ENCODE data around the gene MTIF2.
"Not testable (repeated sequence)": the region's sequence is repeated elsewhere in the genome, so short reads cannot be mapped to it uniquely, and the experiment has no call there.

Gene MTIF2

GRCh38 chr2:55268907-55269644 is at the start of gene MTIF2:
MTIF2 (minus strand) TSS chr2:55269231; CDS start chr2:55263858, 5,373 bp downstream.
- H3K4me3 ChIP-seq (ENCODE audit: low read depth in 1 of 2, low read length in 2 of 2) = peak within 1 kb of the TSS; percentile 81 to 89
- peaks cover under 1 to 14% of the 10 kb centered on the region in 2 donors for H3K36me3 ChIP-seq (ENCODE audit: control insufficient read depth in 1 of 2, insufficient read depth in 2 of 2, low read length in 2 of 2)
- no peaks in the 10 kb centered on the region for H3K9me3 ChIP-seq (ENCODE audit: control insufficient read depth in 1 of 2, low read length in 2 of 2)

GRCh38 chr2:55314985-55315384 is 46.0 kb upstream of the MTIF2 start:
- Histone ChIP-seq H3K27me3 (ENCODE audit: low read depth, low read length) (no peaks in the 10 kb centered on the region), H3K4me3 (ENCODE audit: low read depth in 1 of 2, low read length in 2 of 2) (no peak overlapping the region), H3K4me1 (ENCODE audit: control insufficient read depth in 1 of 2, insufficient read depth in 2 of 2, low read length in 2 of 2) (no peaks in the 10 kb centered on the region), H3K9me3 (ENCODE audit: control insufficient read depth in 1 of 2, low read length in 2 of 2) (no peaks in the 10 kb centered on the region), H3K36me3 (ENCODE audit: control insufficient read depth in 1 of 2, insufficient read depth in 2 of 2, low read length in 2 of 2) (peaks cover 14 to 35% of the 10 kb centered on the region in 2 donors), H3K27ac (ENCODE audit: low read length) (no peak overlapping the region)

More at GRCh38 chr2:55268907-55269644, at the start of gene MTIF2:
- Histone ChIP-seq H3K4me1 (ENCODE audit: control insufficient read depth in 1 of 2, insufficient read depth in 2 of 2, low read length in 2 of 2) (peaks cover 5 to 10% of the 10 kb centered on the region in 2 donors), H3K27me3 (ENCODE audit: low read depth, low read length) (no peaks in the 10 kb centered on the region), H3K27ac (ENCODE audit: low read length) (peak within 1 kb of the TSS; percentile 95)

GRCh38 chr2:55311444-55311870 is 42.4 kb upstream of the MTIF2 start:
- Histone ChIP-seq H3K4me1 (ENCODE audit: control insufficient read depth in 1 of 2, insufficient read depth in 2 of 2, low read length in 2 of 2) (no peaks in the 10 kb centered on the region), H3K27ac (ENCODE audit: low read length) (no peak overlapping the region), H3K36me3 (ENCODE audit: control insufficient read depth in 1 of 2, insufficient read depth in 2 of 2, low read length in 2 of 2) (peaks cover 10 to 39% of the 10 kb centered on the region in 2 donors), H3K4me3 (ENCODE audit: low read depth in 1 of 2, low read length in 2 of 2) (no peak overlapping the region), H3K27me3 (ENCODE audit: low read depth, low read length) (no peaks in the 10 kb centered on the region), H3K9me3 (ENCODE audit: control insufficient read depth in 1 of 2, low read length in 2 of 2) (no peaks in the 10 kb centered on the region)

GRCh38 chr2:55309446-55309845 is 40.4 kb upstream of the MTIF2 start:
- Histone ChIP-seq H3K36me3 (ENCODE audit: control insufficient read depth in 1 of 2, insufficient read depth in 2 of 2, low read length in 2 of 2) (peaks cover 0 to 32% of the 10 kb centered on the region in 2 donors), H3K27ac (ENCODE audit: low read length) (no peak overlapping the region), H3K4me1 (ENCODE audit: control insufficient read depth in 1 of 2, insufficient read depth in 2 of 2, low read length in 2 of 2) (no peaks in the 10 kb centered on the region), H3K4me3 (ENCODE audit: low read depth in 1 of 2, low read length in 2 of 2) (no peak overlapping the region), H3K27me3 (ENCODE audit: low read depth, low read length) (no peaks in the 10 kb centered on the region), H3K9me3 (ENCODE audit: control insufficient read depth in 1 of 2, low read length in 2 of 2) (no peaks in the 10 kb centered on the region)

- Histone ChIP-seq H3K9me3 (ENCODE audit: control insufficient read depth in 1 of 2, low read length in 2 of 2) (no peaks in the 10 kb centered on the region), H3K27me3 (ENCODE audit: low read depth, low read length) (no peaks in the 10 kb centered on the region), H3K4me3 (ENCODE audit: low read depth in 1 of 2, low read length in 2 of 2) (no peak overlapping the region), H3K4me1 (ENCODE audit: control insufficient read depth in 1 of 2, insufficient read depth in 2 of 2, low read length in 2 of 2) (no peaks in the 10 kb centered on the region), H3K27ac (ENCODE audit: low read length) (no peak overlapping the region), H3K36me3 (ENCODE audit: control insufficient read depth in 1 of 2, insufficient read depth in 2 of 2, low read length in 2 of 2) (peaks cover 0 to 4% of the 10 kb centered on the region in 2 donors)
Measured at GRCh38 chr2:55302241-55302640, 33.2 kb upstream of the MTIF2 start.

- Histone ChIP-seq H3K9me3 (ENCODE audit: control insufficient read depth in 1 of 2, low read length in 2 of 2) (no peaks in the 10 kb centered on the region), H3K27me3 (ENCODE audit: low read depth, low read length) (no peaks in the 10 kb centered on the region), H3K27ac (ENCODE audit: low read length) (no peak overlapping the region), H3K4me1 (ENCODE audit: control insufficient read depth in 1 of 2, insufficient read depth in 2 of 2, low read length in 2 of 2) (no peaks in the 10 kb centered on the region), H3K4me3 (ENCODE audit: low read depth in 1 of 2, low read length in 2 of 2) (no peak overlapping the region), H3K36me3 (ENCODE audit: control insufficient read depth in 1 of 2, insufficient read depth in 2 of 2, low read length in 2 of 2) (no peaks in the 10 kb centered on the region)
Measured at GRCh38 chr2:55301277-55301676, 32.2 kb upstream of the MTIF2 start.

- Histone ChIP-seq H3K36me3 (ENCODE audit: control insufficient read depth in 1 of 2, insufficient read depth in 2 of 2, low read length in 2 of 2) (peaks cover 7 to 9% of the 10 kb centered on the region in 2 donors), H3K27ac (ENCODE audit: low read length) (no peak overlapping the region), H3K9me3 (ENCODE audit: control insufficient read depth in 1 of 2, low read length in 2 of 2) (no peaks in the 10 kb centered on the region), H3K4me1 (ENCODE audit: control insufficient read depth in 1 of 2, insufficient read depth in 2 of 2, low read length in 2 of 2) (peaks cover 0 to 3% of the 10 kb centered on the region in 2 donors), H3K4me3 (ENCODE audit: low read depth in 1 of 2, low read length in 2 of 2) (no peak overlapping the region), H3K27me3 (ENCODE audit: low read depth, low read length) (no peaks in the 10 kb centered on the region)
Measured at GRCh38 chr2:55296393-55296792, 27.4 kb upstream of the MTIF2 start.

GRCh38 chr2:55283083-55283482 is 14.1 kb upstream of the MTIF2 start:
- Histone ChIP-seq H3K9me3 (ENCODE audit: control insufficient read depth in 1 of 2, low read length in 2 of 2) (no peaks in the 10 kb centered on the region), H3K4me3 (ENCODE audit: low read depth in 1 of 2, low read length in 2 of 2) (peak overlapping the region in 1 of 2 donors; percentile 84), H3K4me1 (ENCODE audit: control insufficient read depth in 1 of 2, insufficient read depth in 2 of 2, low read length in 2 of 2) (no peaks in the 10 kb centered on the region), H3K27ac (ENCODE audit: low read length) (no peak overlapping the region), H3K27me3 (ENCODE audit: low read depth, low read length) (no peaks in the 10 kb centered on the region), H3K36me3 (ENCODE audit: control insufficient read depth in 1 of 2, insufficient read depth in 2 of 2, low read length in 2 of 2) (no peaks in the 10 kb centered on the region)

- no peaks in the 10 kb centered on the region for H3K27me3 ChIP-seq (ENCODE audit: low read depth, low read length)
- no peaks in the 10 kb centered on the region for H3K36me3 ChIP-seq (ENCODE audit: control insufficient read depth in 1 of 2, insufficient read depth in 2 of 2, low read length in 2 of 2)
- H3K9me3 ChIP-seq (ENCODE audit: control insufficient read depth in 1 of 2, low read length in 2 of 2) = no peaks in the 10 kb centered on the region
- peak overlapping the region; percentile 84 to 96 for H3K4me3 ChIP-seq (ENCODE audit: low read depth in 1 of 2, low read length in 2 of 2)
- no peaks in the 10 kb centered on the region for H3K4me1 ChIP-seq (ENCODE audit: control insufficient read depth in 1 of 2, insufficient read depth in 2 of 2, low read length in 2 of 2)
- H3K27ac ChIP-seq (ENCODE audit: low read length) = peak overlapping the region; percentile 87
Measured at GRCh38 chr2:55282110-55282917, 13.3 kb upstream of the MTIF2 start.

- not testable (repeated sequence) for H3K9me3 ChIP-seq (ENCODE audit: control insufficient read depth in 1 of 2, low read length in 2 of 2); H3K4me1 ChIP-seq (ENCODE audit: control insufficient read depth in 1 of 2, insufficient read depth in 2 of 2, low read length in 2 of 2); H3K27ac ChIP-seq (ENCODE audit: low read length); H3K4me3 ChIP-seq (ENCODE audit: low read depth in 1 of 2, low read length in 2 of 2); H3K27me3 ChIP-seq (ENCODE audit: low read depth, low read length); H3K36me3 ChIP-seq (ENCODE audit: control insufficient read depth in 1 of 2, insufficient read depth in 2 of 2, low read length in 2 of 2)
Measured at GRCh38 chr2:55280851-55281546, 12.0 kb upstream of the MTIF2 start.

- H3K9me3 ChIP-seq (ENCODE audit: control insufficient read depth in 1 of 2, low read length in 2 of 2); H3K27me3 ChIP-seq (ENCODE audit: low read depth, low read length); H3K36me3 ChIP-seq (ENCODE audit: control insufficient read depth in 1 of 2, insufficient read depth in 2 of 2, low read length in 2 of 2); H3K27ac ChIP-seq (ENCODE audit: low read length); H3K4me1 ChIP-seq (ENCODE audit: control insufficient read depth in 1 of 2, insufficient read depth in 2 of 2, low read length in 2 of 2); H3K4me3 ChIP-seq (ENCODE audit: low read depth in 1 of 2, low read length in 2 of 2): not testable (repeated sequence)
Measured at GRCh38 chr2:55279859-55280424, 10.9 kb upstream of the MTIF2 start.

Measured in muscle layer of duodenum (tissue), 2 donors.